GM21576 (cell line): ENCODE data around the gene C10orf90.

Source experiments
- ATAC-seq: cut with Tn5 transposase; IDR thresholded peaks from one replicate; pipeline ENCODE4 v1.9.1; 2021; ENCODE audit warnings: mild to moderate bottlenecking, moderate library complexity; ENCODE audit not compliant: unreplicated experiment

The C10orf90 gene

GRCh38 chr10:126637501-126637900, 33.0 kb downstream of the C10orf90 start:
- ATAC-seq: no peak

DNA sequence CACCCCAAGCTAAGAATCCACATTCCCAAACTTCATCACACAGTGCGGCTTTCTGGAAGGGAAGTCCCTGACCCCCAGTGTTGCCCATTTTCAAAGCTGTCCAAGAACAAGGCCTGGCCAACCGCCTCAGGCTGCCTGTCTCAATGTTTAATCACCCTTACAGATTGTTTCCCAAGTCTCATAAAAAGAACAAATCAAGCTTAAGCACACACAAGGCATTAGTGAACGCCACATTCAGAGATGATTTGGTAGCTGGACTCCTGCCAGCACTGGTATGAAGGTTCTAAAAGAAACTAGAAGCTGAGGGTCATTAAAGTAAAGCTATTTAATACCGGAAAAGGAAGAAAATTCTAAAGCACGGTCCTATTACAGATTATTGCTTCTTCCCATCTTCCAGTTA, 35.6 kb downstream of the C10orf90 start:
- no peak for ATAC-seq

DNA sequence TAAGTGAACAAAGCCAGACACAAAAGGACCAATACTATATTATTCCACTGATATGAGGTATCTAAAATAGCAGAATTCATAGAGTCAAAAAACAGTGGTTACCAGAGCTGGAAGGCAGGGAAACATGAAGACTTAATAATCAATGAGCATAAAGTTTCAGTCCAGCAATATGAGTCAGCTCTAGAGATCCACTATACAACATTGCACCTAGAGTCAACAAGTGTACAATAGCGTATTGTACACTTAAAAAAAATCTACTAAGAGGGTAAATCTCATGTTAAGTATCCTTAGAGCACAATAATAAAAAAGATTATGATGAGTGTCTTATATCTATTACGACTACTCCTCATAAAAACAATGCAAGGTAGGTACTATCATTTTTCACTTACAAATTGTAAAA, 36.1 kb downstream of the C10orf90 start:
- ATAC-seq: no peak

- no peak for ATAC-seq
Measured at GRCh38 chr10:126632705-126633104, 37.8 kb downstream of the C10orf90 start.

GRCh38 chr10:126629925-126630624, 40.4 kb downstream of the C10orf90 start:
- no peak for ATAC-seq

DNA sequence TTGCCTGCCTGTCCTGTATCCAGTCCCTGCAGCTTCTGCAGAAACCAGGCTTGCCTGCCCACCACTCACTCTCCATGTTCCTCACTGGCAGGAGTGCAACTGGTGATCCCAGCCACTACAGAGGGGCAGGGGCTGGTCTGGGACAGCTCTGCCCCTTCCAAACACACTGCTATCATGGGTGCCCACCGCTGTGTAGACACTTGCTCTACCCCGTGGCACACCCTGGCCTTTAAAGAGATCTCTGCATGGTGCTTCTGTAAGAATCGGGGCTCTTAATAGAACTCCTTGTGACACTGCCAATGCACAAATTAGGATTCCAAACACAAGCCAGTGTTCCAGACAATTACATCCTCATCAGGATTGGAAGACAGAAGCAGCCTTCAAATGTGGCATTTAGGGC, 41.7 kb downstream of the C10orf90 start:
- ATAC-seq: no peak

DNA sequence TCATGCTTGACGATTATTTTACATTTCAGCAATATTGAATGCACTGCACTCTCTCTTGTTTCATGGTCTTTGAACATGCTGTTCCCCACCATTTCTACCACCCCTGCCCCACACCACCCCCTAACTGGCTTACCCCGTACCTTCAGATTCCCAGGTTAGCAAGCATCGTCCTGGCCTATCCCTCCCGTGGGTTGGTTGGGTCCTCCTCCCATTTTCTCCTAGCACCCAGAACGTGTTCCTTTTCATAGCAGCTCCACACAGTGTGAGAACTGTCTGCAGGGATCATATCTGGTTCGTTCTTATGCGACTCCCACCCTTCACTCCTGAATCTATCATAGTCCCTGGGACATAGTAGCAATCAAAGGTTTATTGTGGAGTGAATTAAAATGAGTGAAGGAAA, 48.6 kb downstream of the C10orf90 start:
- ATAC-seq: no peak

DNA sequence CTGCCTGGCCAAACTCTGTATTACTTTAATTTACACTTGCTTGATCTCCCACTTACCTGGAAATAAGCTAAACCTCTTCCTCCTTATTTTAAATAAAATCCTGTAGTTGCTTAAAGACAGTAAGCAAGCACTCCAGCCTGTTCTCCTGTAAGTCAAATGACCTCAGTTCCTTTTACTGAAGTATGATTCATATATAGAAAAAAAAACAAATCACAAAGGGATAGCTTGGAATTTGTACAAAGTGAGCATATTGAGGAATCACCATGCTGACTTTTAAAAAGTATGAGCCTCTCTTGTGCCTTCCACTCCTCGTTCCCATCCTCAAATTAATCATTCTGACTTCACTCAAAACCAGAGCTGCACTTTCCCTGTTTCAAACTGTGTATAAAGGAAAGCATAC, 52.0 kb downstream of the C10orf90 start:
- ATAC-seq: no peak

DNA sequence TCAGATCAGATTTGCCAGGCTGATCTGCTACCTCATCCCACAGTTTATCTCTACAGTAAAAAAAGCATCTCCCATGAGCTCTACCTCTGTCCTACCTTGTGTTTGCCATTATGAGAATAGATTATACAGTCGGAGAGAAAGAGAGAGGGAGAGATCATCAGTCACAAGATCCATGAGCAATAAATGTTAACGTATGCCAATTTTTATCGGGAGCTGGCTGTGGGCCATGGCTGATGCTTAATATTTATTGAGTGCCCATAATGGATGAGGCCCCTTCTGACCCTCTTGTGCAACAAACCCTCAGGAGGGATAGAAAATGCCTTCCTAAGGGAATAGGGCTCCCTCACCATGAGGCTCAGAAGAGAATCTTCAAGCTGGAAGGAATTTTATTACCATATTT, 52.8 kb downstream of the C10orf90 start:
- no peak for ATAC-seq

DNA sequence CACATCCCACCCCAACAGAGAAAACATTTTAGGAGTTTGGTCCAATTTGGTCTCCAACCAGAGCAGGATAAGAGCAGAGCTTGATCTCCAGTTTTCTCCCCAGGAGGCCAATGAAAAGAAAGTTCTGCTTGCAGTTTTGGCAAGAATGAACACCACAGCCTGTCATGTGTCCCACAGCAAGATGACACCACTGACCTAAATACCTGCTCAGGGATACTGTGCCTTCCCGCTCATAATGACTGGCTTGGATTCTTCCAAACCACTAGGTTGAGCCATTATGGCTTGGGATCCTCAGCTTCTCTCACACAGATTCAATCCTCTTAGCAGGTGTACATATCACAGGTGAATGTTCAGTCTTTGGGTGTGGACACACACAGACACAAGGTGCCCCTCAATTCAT, 53.3 kb downstream of the C10orf90 start:
- no peak for ATAC-seq

DNA sequence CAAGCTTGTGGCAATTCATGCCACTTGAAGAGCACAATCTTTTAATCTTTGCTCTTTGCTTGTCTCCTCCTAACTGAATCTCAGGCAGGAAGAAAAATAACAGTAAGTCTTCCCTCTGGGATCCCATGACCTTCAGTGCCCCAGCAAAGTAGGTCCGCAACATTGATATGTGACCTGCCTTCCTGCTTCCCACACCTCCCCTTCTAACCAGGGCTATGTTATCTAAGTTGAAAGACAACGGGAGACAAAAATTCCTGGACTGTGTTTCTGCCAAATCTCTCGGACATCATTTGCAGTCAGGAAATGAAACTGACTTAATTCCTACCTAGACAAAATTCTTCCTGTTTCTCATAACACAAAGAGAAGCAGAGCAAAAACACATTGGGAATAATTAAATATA, 53.8 kb downstream of the C10orf90 start:
- no peak for ATAC-seq

- no peak for ATAC-seq
Measured at GRCh38 chr10:126611303-126611702, 59.2 kb downstream of the C10orf90 start.

GRCh38 chr10:126609566-126609965, 60.9 kb downstream of the C10orf90 start:
- ATAC-seq: no peak

- no peak for ATAC-seq
Measured at GRCh38 chr10:126599949-126600682, 70.4 kb downstream of the C10orf90 start.

- ATAC-seq: no peak
Measured at GRCh38 chr10:126598009-126598408, 72.5 kb downstream of the C10orf90 start.

DNA sequence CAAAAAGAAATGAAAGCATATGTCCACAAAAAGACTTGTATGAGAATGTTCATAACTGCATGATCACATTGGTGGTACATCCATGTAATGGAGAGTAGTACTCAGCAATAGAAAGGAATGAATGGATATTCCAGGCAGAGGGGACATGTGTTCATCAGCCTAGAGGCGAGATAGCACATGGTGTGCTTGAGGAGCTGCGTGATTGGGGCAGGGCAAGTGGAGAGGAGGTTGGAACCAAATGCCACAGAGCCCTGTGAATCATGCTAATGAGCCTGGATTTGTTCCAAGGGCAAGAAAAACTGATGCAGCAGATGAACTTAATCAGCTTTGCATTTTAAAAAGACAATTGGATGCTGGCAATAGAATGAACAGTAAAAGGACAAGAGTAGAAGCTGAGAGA, 73.3 kb downstream of the C10orf90 start:
- no peak for ATAC-seq

- no peak for ATAC-seq
Measured at GRCh38 chr10:126596472-126597016, 73.9 kb downstream of the C10orf90 start.

GRCh38 chr10:126595160-126595559, 75.3 kb downstream of the C10orf90 start:
- ATAC-seq: no peak

DNA sequence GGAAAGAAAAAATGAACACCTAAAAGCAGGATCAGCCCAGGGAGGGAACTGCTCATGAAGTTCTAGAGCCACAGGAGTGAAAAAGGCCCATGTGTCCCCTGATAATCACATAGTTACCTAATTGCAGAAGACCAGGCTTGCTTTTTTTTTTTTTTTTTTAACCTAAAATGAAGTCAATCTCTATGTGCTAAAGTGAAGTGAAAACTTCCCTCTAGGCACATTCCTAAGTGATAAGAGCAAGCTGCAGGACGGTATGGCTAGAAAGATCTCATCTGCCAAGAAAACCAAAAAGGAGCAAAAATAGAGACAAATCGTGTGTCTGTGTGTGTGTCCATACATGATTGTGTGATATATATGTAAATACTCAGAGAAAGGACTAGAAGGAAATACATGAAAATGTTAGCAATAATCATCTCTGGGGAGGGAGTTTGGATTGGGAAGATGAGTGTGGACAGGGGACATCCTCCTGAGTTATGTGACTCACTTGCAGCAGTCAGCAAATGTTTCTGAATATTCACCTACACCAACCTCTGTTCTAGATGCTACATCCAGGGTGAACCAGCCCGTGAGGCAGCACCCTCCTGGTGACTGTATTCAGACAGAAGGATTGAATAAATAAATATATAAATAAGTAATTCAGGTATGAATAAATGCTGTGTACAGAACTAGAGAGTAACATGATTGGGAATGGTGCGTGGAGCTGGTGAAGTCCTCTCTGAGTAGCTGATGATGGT, 76.4 kb downstream of the C10orf90 start:
- no peak for ATAC-seq

- no peak for ATAC-seq
Measured at GRCh38 chr10:126592901-126593300, 77.6 kb downstream of the C10orf90 start.

DNA sequence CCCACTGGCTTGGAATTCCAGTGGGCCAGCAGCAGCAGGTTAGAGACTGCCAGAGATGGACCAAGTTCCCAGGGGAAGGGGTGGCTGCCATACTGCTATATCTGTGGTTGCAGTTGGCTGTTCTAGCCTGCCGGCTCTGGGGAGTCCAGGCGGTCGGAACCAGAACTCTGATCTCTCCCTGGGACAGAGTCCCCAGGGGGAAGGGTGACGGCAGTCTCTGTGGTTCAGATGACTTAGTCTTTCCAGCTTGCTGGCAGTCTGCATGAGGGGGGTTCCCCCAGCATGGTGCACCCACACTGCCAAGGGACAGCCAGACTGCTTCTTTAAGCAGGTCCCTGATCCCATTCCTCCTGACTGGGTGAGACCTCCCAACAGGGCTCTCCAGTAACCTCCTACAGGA, 82.5 kb downstream of the C10orf90 start:
- ATAC-seq: no peak

GRCh38 chr10:126586878-126587277, 83.6 kb downstream of the C10orf90 start:
- no peak for ATAC-seq
